ENCODE measurements around the gene AAK1. TPM values are rescaled to one million over a fixed set of nuclear protein-coding genes. Genes with fewer than 3 reads are reported as not detected.

The AAK1 gene
- total and polyA plus RNA-seq, 2 donors (not counting 1 experiment from before 2014, with no cell fraction given), result 43.5 to 45.7 TPM

DNA sequence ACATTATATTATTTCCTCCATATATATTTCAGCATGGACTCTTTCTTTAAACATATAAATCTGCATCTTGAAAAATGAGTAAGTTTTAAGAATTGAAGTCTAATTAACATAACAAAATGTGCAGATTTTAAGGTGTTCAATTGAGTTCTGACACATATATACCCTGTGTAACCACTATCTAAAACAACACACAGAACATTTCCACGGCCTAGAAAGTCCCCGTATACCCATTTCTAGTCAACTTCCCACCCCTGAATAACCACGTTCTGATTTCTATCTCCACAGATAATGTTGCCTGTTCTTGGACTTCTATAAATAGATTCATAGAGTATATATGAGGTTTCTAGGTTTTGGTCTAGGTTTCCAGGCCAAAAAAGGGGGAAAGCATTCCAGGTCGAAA, 87.5 kb downstream of the AAK1 start:
- Histone ChIP-seq H4K20me1 (ENCODE audit: control insufficient read depth, extremely low read depth, insufficient read depth, low read length) (peaks cover 2% of the 10 kb centered on the region), H3K27me3 (ENCODE audit: control insufficient read depth, insufficient read depth, low read length) (no peaks in the 10 kb centered on the region), H3K9me3 (ENCODE audit: control insufficient read depth, insufficient read depth, low read depth, low read length) (no peaks in the 10 kb centered on the region), H3K36me3 (ENCODE audit: control insufficient read depth, insufficient read depth, low read length) (peaks cover 2% of the 10 kb centered on the region), H3K79me2 (ENCODE audit: control insufficient read depth, insufficient read depth, low read length) (peaks cover 22% of the 10 kb centered on the region), H3K27ac (ENCODE audit: insufficient read depth, low read length) (no peak overlapping the region), H2AFZ (ENCODE audit: low read length) (no peak overlapping the region), H3K4me1 (ENCODE audit: control insufficient read depth, extremely low read depth, insufficient read depth, low read length) (no peaks in the 10 kb centered on the region), H3K4me3 (replicated peaks in 1 of 4; ENCODE audit: control extremely low read depth in 1 of 4, insufficient read depth in 1 of 4, low read depth in 3 of 4, low read length in 4 of 4) (no peak overlapping the region), H3K4me2 (ENCODE audit: extremely low read depth, insufficient read depth, low read length) (no peak overlapping the region), H3K9ac (ENCODE audit: insufficient read depth, low read length) (no peak overlapping the region)
- DNase-seq (ENCODE audit: low read depth in 2 of 2), result no peak
- TF ChIP-seq, protein P1, sequence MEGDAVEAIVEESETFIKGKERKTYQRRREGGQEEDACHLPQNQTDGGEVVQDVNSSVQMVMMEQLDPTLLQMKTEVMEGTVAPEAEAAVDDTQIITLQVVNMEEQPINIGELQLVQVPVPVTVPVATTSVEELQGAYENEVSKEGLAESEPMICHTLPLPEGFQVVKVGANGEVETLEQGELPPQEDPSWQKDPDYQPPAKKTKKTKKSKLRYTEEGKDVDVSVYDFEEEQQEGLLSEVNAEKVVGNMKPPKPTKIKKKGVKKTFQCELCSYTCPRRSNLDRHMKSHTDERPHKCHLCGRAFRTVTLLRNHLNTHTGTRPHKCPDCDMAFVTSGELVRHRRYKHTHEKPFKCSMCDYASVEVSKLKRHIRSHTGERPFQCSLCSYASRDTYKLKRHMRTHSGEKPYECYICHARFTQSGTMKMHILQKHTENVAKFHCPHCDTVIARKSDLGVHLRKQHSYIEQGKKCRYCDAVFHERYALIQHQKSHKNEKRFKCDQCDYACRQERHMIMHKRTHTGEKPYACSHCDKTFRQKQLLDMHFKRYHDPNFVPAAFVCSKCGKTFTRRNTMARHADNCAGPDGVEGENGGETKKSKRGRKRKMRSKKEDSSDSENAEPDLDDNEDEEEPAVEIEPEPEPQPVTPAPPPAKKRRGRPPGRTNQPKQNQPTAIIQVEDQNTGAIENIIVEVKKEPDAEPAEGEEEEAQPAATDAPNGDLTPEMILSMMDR (conservative IDR thresholded peaks at IDR 0.05 in 1 of 2, IDR thresholded peaks at IDR 0.05 in 1 of 2; ENCODE audit: low read depth in 1 of 2, low read length in 2 of 2), result no peak
- no peak for TF ChIP-seq EZH2 (IDR thresholded peaks at IDR 0.05; ENCODE audit: low read length, missing control alignments)

DNA sequence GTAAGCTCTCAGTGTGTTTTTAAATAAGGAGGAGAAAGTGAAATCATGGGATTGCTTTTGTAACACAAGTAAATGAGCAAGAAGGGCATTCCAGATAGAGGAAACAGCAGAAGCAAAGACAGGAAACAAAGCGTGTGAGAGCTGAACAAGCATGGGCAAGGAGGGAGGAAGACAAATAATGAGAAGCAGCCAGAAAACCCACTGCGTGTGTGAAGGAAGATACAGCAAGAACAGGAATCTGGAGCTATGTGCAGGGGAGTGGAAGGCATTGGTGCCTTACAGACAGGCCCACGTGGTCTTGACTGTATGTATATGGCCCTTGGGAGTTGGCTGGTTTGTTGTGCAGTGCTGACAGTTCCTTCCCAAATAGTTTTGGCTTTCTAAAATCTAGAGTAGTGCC, 88.6 kb downstream of the AAK1 start:
- Histone ChIP-seq H3K4me2 (ENCODE audit: extremely low read depth, insufficient read depth, low read length) (no peak overlapping the region), H3K9ac (ENCODE audit: insufficient read depth, low read length) (no peak overlapping the region), H3K4me1 (ENCODE audit: control insufficient read depth, extremely low read depth, insufficient read depth, low read length) (no peaks in the 10 kb centered on the region), H3K79me2 (ENCODE audit: control insufficient read depth, insufficient read depth, low read length) (peaks cover 16% of the 10 kb centered on the region), H4K20me1 (ENCODE audit: control insufficient read depth, extremely low read depth, insufficient read depth, low read length) (peaks cover 2% of the 10 kb centered on the region), H3K27ac (ENCODE audit: insufficient read depth, low read length) (no peak overlapping the region), H3K4me3 (replicated peaks in 1 of 4; ENCODE audit: control extremely low read depth in 1 of 4, insufficient read depth in 1 of 4, low read depth in 3 of 4, low read length in 4 of 4) (no peak overlapping the region), H2AFZ (ENCODE audit: low read length) (no peak overlapping the region), H3K27me3 (ENCODE audit: control insufficient read depth, insufficient read depth, low read length) (no peaks in the 10 kb centered on the region), H3K36me3 (ENCODE audit: control insufficient read depth, insufficient read depth, low read length) (peaks cover 2% of the 10 kb centered on the region), H3K9me3 (ENCODE audit: control insufficient read depth, insufficient read depth, low read depth, low read length) (no peaks in the 10 kb centered on the region)
- DNase-seq (ENCODE audit: low read depth in 2 of 2), result no peak
- TF ChIP-seq EZH2 (IDR thresholded peaks at IDR 0.05; ENCODE audit: low read length, missing control alignments), result no peak
- TF ChIP-seq, protein P1 (conservative IDR thresholded peaks at IDR 0.05 in 1 of 2, IDR thresholded peaks at IDR 0.05 in 1 of 2; ENCODE audit: low read depth in 1 of 2, low read length in 2 of 2), result no peak

DNA sequence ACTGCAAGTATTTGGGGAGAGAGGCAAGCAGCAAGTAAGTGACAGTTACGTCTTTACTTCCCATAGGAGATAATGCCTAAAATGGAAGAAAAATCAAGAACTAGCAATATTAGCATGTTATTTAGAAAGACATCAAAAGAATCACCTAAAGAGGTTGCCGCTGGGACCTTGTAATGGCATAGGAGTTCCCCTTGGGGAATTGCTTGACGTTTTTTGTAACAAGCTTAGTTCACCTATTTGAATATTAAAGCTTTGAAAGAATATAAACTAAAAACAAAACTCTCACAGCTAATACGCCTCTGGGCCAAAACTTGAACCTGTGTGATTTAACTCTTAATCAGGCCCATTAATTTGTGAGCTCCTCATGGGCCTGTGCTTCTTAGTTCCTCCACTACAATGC, 89.0 kb downstream of the AAK1 start:
- Histone ChIP-seq H4K20me1 (ENCODE audit: control insufficient read depth, extremely low read depth, insufficient read depth, low read length) (peaks cover 2% of the 10 kb centered on the region), H3K4me1 (ENCODE audit: control insufficient read depth, extremely low read depth, insufficient read depth, low read length) (no peaks in the 10 kb centered on the region), H3K36me3 (ENCODE audit: control insufficient read depth, insufficient read depth, low read length) (peaks cover 2% of the 10 kb centered on the region), H3K4me2 (ENCODE audit: extremely low read depth, insufficient read depth, low read length) (no peak overlapping the region), H3K27me3 (ENCODE audit: control insufficient read depth, insufficient read depth, low read length) (no peaks in the 10 kb centered on the region), H3K9me3 (ENCODE audit: control insufficient read depth, insufficient read depth, low read depth, low read length) (no peaks in the 10 kb centered on the region), H3K27ac (ENCODE audit: insufficient read depth, low read length) (no peak overlapping the region), H3K4me3 (replicated peaks in 1 of 4; ENCODE audit: control extremely low read depth in 1 of 4, insufficient read depth in 1 of 4, low read depth in 3 of 4, low read length in 4 of 4) (no peak overlapping the region), H3K79me2 (ENCODE audit: control insufficient read depth, insufficient read depth, low read length) (peaks cover 13% of the 10 kb centered on the region), H3K9ac (ENCODE audit: insufficient read depth, low read length) (no peak overlapping the region), H2AFZ (ENCODE audit: low read length) (no peak overlapping the region)
- TF ChIP-seq, protein P1 (conservative IDR thresholded peaks at IDR 0.05 in 1 of 2, IDR thresholded peaks at IDR 0.05 in 1 of 2; ENCODE audit: low read depth in 1 of 2, low read length in 2 of 2), result no peak
- TF ChIP-seq EZH2 (IDR thresholded peaks at IDR 0.05; ENCODE audit: low read length, missing control alignments), result no peak
- no peak for DNase-seq (ENCODE audit: low read depth in 2 of 2)

Measured in fibroblast of lung (primary cell).